Keratinocyte (primary cell): Measurements from ENCODE around the gene RSAD1. TPM values are rescaled to one million over a fixed set of nuclear protein-coding genes. Genes with fewer than 3 reads are reported as not detected.

Experiments
- DNase-seq: peaks from one replicate; pipeline ENCODE4 v3.0.0-alpha.2; 2011; ENCODE audit warnings: low read depth, missing footprints, low spot score
- FAIRE-seq: peaks from 2 replicates; lab custom pipeline; 2011; peaks lifted over from hg19 to GRCh38; lab: Jason Lieb, UNC
- H2AFZ ChIP-seq: 2 replicates; pipeline ENCODE4 v1.6.0; 2012; ENCODE audit warnings: low read length, control low read depth, inconsistent platforms; ENCODE audit not compliant: control insufficient read depth
- H3K27ac ChIP-seq: 2 replicates; pipeline ENCODE4 v1.5.1; 2011; ENCODE audit warnings: low read length; ENCODE audit not compliant: control insufficient read depth, insufficient read depth
- H3K27me3 ChIP-seq: 3 replicates; pipeline ENCODE4 v1.6.0; 2011; ENCODE audit warnings: low read length; ENCODE audit not compliant: control insufficient read depth, insufficient read depth; ENCODE audit errors: extremely low read depth
- H3K36me3 ChIP-seq, 2 experiments: 2 replicates in 1 of 2; 3 replicates in 1 of 2; pipeline ENCODE4 v1.5.1; 2011; ENCODE audit warnings: low read length in 2 of 2, mild to moderate bottlenecking in 1 of 2; ENCODE audit not compliant: control insufficient read depth in 2 of 2, insufficient read depth in 2 of 2; ENCODE audit errors: extremely low read depth in 1 of 2
- H3K4me1 ChIP-seq: 3 replicates; pipeline ENCODE4 v1.5.1; 2011; ENCODE audit warnings: low read length; ENCODE audit not compliant: control insufficient read depth, insufficient read depth; ENCODE audit errors: extremely low read depth
- H3K4me2 ChIP-seq: 3 replicates; pipeline ENCODE4 v1.6.0; 2011; ENCODE audit warnings: low read depth, low read length; ENCODE audit not compliant: control insufficient read depth, insufficient read depth; ENCODE audit errors: extremely low read depth
- H3K4me3 ChIP-seq, 3 experiments: fragments of 200-600 bp in 1 of 3; sonication (generic) in 1 of 3; 2 replicates in 2 of 3; 3 replicates in 1 of 3; pipeline ENCODE4 v1.5.1; 2011 to 2016; ENCODE audit warnings: low read length in 3 of 3, mild to moderate bottlenecking in 3 of 3, control low read depth in 2 of 3, inconsistent platforms in 1 of 3, low read depth in 1 of 3, mixed read lengths in 1 of 3, mixed run types in 1 of 3, moderate library complexity in 1 of 3; ENCODE audit not compliant: control insufficient read depth in 2 of 3, insufficient read depth in 2 of 3; ENCODE audit errors: extremely low read depth in 1 of 3
- H3K79me2 ChIP-seq: 2 replicates; pipeline ENCODE4 v1.6.0; 2012; ENCODE audit warnings: low read length; ENCODE audit not compliant: control insufficient read depth, insufficient read depth
- H3K9ac ChIP-seq: 3 replicates; pipeline ENCODE4 v1.6.0; 2011; ENCODE audit warnings: low read length; ENCODE audit not compliant: control insufficient read depth, insufficient read depth; ENCODE audit errors: extremely low read depth
- H3K9me1 ChIP-seq: 3 replicates; pipeline ENCODE4 v1.6.0; 2011; ENCODE audit warnings: low read length; ENCODE audit not compliant: control insufficient read depth, insufficient read depth; ENCODE audit errors: extremely low read depth
- H3K9me3 ChIP-seq: 2 replicates; pipeline ENCODE4 v1.5.1; 2012; ENCODE audit warnings: low read depth, low read length; ENCODE audit not compliant: control insufficient read depth
- H4K20me1 ChIP-seq: 3 replicates; pipeline ENCODE4 v1.6.0; 2011; ENCODE audit warnings: low read length; ENCODE audit not compliant: control insufficient read depth, insufficient read depth; ENCODE audit errors: extremely low read depth
- CTCF ChIP-seq, 3 experiments: IDR thresholded peaks in 1 of 3; conservative IDR thresholded peaks in 1 of 3; optimal IDR thresholded peaks in 1 of 3; 2 replicates in 2 of 3; 3 replicates in 1 of 3; pipeline versions ENCODE3 to v1.5.1; 2011; ENCODE audit warnings: low read length in 3 of 3, mild to moderate bottlenecking in 3 of 3, moderate library complexity in 2 of 3, control low read depth in 1 of 3, inconsistent platforms in 1 of 3; ENCODE audit not compliant: insufficient read depth in 2 of 3; ENCODE audit errors: extremely low read depth in 1 of 3
- EZH2 ChIP-seq: IDR thresholded peaks from one replicate; pipeline ENCODE4 v1.6.1; 2012; ENCODE audit warnings: inconsistent platforms, mild to moderate bottlenecking, low read length, moderate library complexity
- dilution Hi-C: fragments of 300-500 bp; cut with MboI; formaldehyde crosslinking; loops from one replicate; pipeline ENCODE4 v1.7.0; 2020; ENCODE audit warnings: low sequenced_read_pairs; ENCODE audit not compliant: extremely low pct_ligation_motif_present
- polyA plus RNA-seq, 5 experiments: library from polyadenylated mRNA; depleted of rRNA in 3 of 5; stranded (reverse) in 3 of 5; stranded (forward) in 1 of 5; unstranded in 1 of 5; fragments of >200 nt; gene quantifications; 1 replicate in 1 of 5; 2 replicates in 3 of 5; 3 replicates in 1 of 5; pipeline versions ENCODE4 v1.2.1 to v1.2.3, GENCODE V29; 2011 to 2012; ENCODE audit warnings: missing spikeins in 2 of 5, low read depth in 1 of 5, low replicate concordance in 1 of 5

RSAD1 gene
- polyA plus RNA-seq, 1 donor (not counting 4 experiments of a cell fraction or from before 2014, with no cell fraction given): 28.2 TPM

DNA sequence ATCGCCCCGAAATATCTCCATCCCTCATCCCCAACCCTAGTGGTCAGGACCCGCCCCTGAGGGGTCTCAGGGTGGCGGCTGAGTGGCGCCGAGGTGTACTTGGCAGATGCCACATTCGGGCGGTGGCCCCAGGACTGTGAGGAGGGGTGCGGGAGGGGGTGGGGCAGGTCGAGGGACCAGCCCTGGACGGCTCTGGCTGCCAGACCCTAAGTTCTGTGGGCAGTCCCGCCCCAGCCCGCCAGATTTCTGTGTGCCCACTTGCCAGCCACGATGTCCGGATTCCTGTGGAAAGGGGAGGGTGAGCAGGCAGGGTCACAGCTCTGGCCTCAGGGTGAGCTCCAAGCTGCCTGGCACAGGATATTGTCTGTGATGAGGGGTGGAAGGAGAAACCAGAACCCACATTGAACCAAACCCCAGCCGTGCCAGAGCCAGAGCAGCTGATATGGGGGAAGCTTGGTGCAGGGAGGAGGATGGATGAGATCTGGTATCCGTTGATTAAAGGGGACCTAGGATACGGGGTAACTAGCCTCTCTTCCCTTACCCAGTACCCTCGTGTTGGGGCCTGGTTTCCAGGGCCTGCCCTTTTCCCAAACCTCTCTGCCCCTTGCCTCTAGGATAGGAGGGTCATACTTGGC lies 8.9 kb upstream of the RSAD1 start:
- dilution Hi-C loops: no loop called here
- no peaks in the 10 kb centered on the region for H3K79me2 ChIP-seq
- peaks cover 10% of the 10 kb centered on the region for H3K4me1 ChIP-seq
- H2AFZ ChIP-seq: no peak overlapping the region
- H3K27me3 ChIP-seq: peaks cover 30% of the 10 kb centered on the region
- no peak overlapping the region for H3K4me3 ChIP-seq
- no peak for TF ChIP-seq EZH2
- no peak for TF ChIP-seq CTCF (optimal IDR thresholded peaks at IDR 0.05 in 1 of 3, IDR thresholded peaks at IDR 0.05 in 1 of 3, conservative IDR thresholded peaks at IDR 0.05 in 1 of 3; ENCODE audit: extremely low read depth in 1 of 3, insufficient read depth in 2 of 3, low read length in 3 of 3)
- H3K9ac ChIP-seq: no peak overlapping the region
- FAIRE-seq (no peak), DNase-seq (no peak)
- H3K9me1 ChIP-seq: no peaks in the 10 kb centered on the region
- no peaks in the 10 kb centered on the region for H3K9me3 ChIP-seq
- H3K27ac ChIP-seq: no peak overlapping the region
- no peak overlapping the region for H3K4me2 ChIP-seq
- no peaks in the 10 kb centered on the region for H4K20me1 ChIP-seq
- peaks cover 2 to 27% of the 10 kb centered on the region in 2 experiments for H3K36me3 ChIP-seq

- no peak overlapping the region for H3K27ac ChIP-seq
- H3K4me1 ChIP-seq: peaks cover 10% of the 10 kb centered on the region
- H3K4me2 ChIP-seq: no peak overlapping the region
- H3K36me3 ChIP-seq: peaks cover 2 to 25% of the 10 kb centered on the region in 2 experiments
- DNase-seq (no peak), FAIRE-seq (no peak)
- no peak for TF ChIP-seq CTCF (optimal IDR thresholded peaks at IDR 0.05 in 1 of 3, IDR thresholded peaks at IDR 0.05 in 1 of 3, conservative IDR thresholded peaks at IDR 0.05 in 1 of 3; ENCODE audit: extremely low read depth in 1 of 3, insufficient read depth in 2 of 3, low read length in 3 of 3)
- no peak for TF ChIP-seq EZH2
- dilution Hi-C loops: no loop called here
- H3K79me2 ChIP-seq: no peaks in the 10 kb centered on the region
- H3K27me3 ChIP-seq: peaks cover 30% of the 10 kb centered on the region
- H3K9ac ChIP-seq: no peak overlapping the region
- no peaks in the 10 kb centered on the region for H4K20me1 ChIP-seq
- H3K9me3 ChIP-seq: no peaks in the 10 kb centered on the region
- H3K4me3 ChIP-seq: no peak overlapping the region
- no peaks in the 10 kb centered on the region for H3K9me1 ChIP-seq
- H2AFZ ChIP-seq: no peak overlapping the region
Observed at GRCh38 chr17:50470426-50470825, 8.2 kb upstream of the RSAD1 start.
